Measurements from ENCODE around the gene ANKZF1.

Gene ANKZF1

DNA sequence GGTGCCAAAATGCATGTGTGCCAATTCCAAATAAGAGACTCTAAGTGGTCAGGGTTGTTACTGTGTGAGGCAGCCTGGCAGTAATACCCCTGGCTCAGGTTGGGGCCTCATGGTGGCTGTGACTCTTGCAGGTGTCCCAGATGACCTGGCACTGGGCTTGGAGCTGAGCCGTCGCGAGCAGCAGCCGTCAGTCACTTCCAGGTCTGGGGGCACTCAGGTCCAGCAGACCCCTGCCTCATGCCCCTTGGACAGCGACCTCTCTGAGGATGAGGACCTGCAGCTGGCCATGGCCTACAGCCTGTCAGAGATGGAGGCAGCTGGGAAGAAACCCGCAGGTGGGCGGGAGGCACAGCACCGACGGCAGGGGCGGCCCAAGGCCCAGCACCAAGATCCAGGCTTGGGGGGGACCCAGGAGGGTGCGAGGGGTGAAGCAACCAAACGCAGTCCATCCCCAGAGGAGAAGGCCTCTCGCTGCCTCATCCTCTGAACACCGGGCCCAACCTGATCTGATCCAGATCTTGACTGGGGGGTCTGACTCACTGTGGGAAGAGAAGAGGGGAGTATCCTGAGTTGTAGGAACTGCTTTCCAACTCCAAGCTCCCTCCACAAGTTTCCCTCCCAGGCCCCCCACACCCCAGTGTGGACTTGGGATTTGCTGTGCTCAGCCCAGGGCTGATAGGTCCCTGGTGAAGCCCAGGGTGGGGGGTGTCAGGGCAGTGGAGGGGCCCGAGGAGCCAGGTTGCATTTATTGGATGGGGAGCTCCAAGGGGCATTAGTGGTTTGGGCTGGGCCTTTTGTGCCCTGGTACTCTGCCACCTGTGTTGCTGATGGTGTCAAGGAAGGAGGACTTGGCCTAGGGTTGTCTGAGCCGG is 55.1 kb downstream of the ANKZF1 start:
- no peak overlapping the region for H3K27ac ChIP-seq (ENCODE audit: low read depth, low read length, poor library complexity, severe bottlenecking)
- H3K9me2 ChIP-seq (ENCODE audit: low read depth, low read length): no peaks in the 10 kb centered on the region
- no peaks in the 10 kb centered on the region for H3K79me2 ChIP-seq (ENCODE audit: insufficient read depth, low read length)
- no peaks in the 10 kb centered on the region for H3F3A ChIP-seq (ENCODE audit: insufficient read depth, low read length)
- H3K4me1 ChIP-seq (ENCODE audit: insufficient read depth, low read length, severe bottlenecking): peaks cover 19% of the 10 kb centered on the region
- H2AFZ ChIP-seq (ENCODE audit: low read length): no peak overlapping the region
- H3K36me3 ChIP-seq (ENCODE audit: insufficient read depth, low read length): peaks cover 54% of the 10 kb centered on the region
- H3K4me3 ChIP-seq (ENCODE audit: low read depth, low read length, poor library complexity, severe bottlenecking): no peak overlapping the region
- no peak overlapping the region for H3K4me2 ChIP-seq (ENCODE audit: low read length)
- H3K27me3 ChIP-seq (ENCODE audit: insufficient read depth, low read length): no peaks in the 10 kb centered on the region
- no peaks in the 10 kb centered on the region for H4K20me1 ChIP-seq (ENCODE audit: insufficient read depth, low read length)
- no peaks in the 10 kb centered on the region for H3K9me3 ChIP-seq (ENCODE audit: low read length)
- H3K9ac ChIP-seq (ENCODE audit: low read length): no peak overlapping the region
- no peak for TF ChIP-seq EZH2 (IDR thresholded peaks at IDR 0.05; ENCODE audit: borderline replicate concordance, low read length)
- no peak for TF ChIP-seq CTCF (IDR thresholded peaks at IDR 0.05; ENCODE audit: low read length)

DNA sequence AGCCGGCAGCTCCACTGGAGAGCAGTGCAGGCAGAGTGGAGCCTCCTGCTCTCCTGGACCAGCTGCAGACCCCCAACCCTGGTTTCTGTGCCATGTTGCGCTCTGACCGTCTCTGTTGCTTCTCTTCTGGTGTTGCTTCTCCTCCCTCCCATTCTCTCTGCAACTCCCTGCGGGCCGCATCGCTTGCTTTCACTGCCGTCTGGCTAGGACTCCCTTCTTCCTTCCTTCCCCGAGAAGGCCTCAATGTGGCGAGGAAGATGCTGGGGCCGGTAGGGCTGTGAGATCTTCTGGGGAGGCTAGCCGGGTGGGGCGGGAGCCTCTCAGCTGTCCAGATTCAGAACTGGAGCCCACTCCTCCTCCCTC is 55.7 kb downstream of the ANKZF1 start:
- Histone ChIP-seq H2AFZ (ENCODE audit: low read length) (no peak overlapping the region), H3K4me1 (ENCODE audit: insufficient read depth, low read length, severe bottlenecking) (peaks cover 14% of the 10 kb centered on the region), H3K27me3 (ENCODE audit: insufficient read depth, low read length) (no peaks in the 10 kb centered on the region), H3K9me2 (ENCODE audit: low read depth, low read length) (no peaks in the 10 kb centered on the region), H3K9ac (ENCODE audit: low read length) (no peak overlapping the region), H3F3A (ENCODE audit: insufficient read depth, low read length) (no peaks in the 10 kb centered on the region), H3K9me3 (ENCODE audit: low read length) (no peaks in the 10 kb centered on the region), H3K79me2 (ENCODE audit: insufficient read depth, low read length) (no peaks in the 10 kb centered on the region), H3K4me2 (ENCODE audit: low read length) (no peak overlapping the region), H3K4me3 (ENCODE audit: low read depth, low read length, poor library complexity, severe bottlenecking) (no peak overlapping the region), H4K20me1 (ENCODE audit: insufficient read depth, low read length) (no peaks in the 10 kb centered on the region), H3K36me3 (ENCODE audit: insufficient read depth, low read length) (peaks cover 54% of the 10 kb centered on the region), H3K27ac (ENCODE audit: low read depth, low read length, poor library complexity, severe bottlenecking) (no peak overlapping the region)
- TF ChIP-seq CTCF (IDR thresholded peaks at IDR 0.05; ENCODE audit: low read length) (no peak), EZH2 (IDR thresholded peaks at IDR 0.05; ENCODE audit: borderline replicate concordance, low read length) (no peak)

- Histone ChIP-seq H3K36me3 (ENCODE audit: insufficient read depth, low read length) (peaks cover 54% of the 10 kb centered on the region), H3K27me3 (ENCODE audit: insufficient read depth, low read length) (no peaks in the 10 kb centered on the region), H3K4me1 (ENCODE audit: insufficient read depth, low read length, severe bottlenecking) (peaks cover 8% of the 10 kb centered on the region), H3K9me2 (ENCODE audit: low read depth, low read length) (no peaks in the 10 kb centered on the region), H3K27ac (ENCODE audit: low read depth, low read length, poor library complexity, severe bottlenecking) (no peak overlapping the region), H3K4me2 (ENCODE audit: low read length) (no peak overlapping the region), H3K4me3 (ENCODE audit: low read depth, low read length, poor library complexity, severe bottlenecking) (no peak overlapping the region), H4K20me1 (ENCODE audit: insufficient read depth, low read length) (no peaks in the 10 kb centered on the region), H3K79me2 (ENCODE audit: insufficient read depth, low read length) (no peaks in the 10 kb centered on the region), H3F3A (ENCODE audit: insufficient read depth, low read length) (no peaks in the 10 kb centered on the region), H3K9me3 (ENCODE audit: low read length) (no peaks in the 10 kb centered on the region), H2AFZ (ENCODE audit: low read length) (no peak overlapping the region), H3K9ac (ENCODE audit: low read length) (no peak overlapping the region)
- TF ChIP-seq CTCF (IDR thresholded peaks at IDR 0.05; ENCODE audit: low read length): no peak
- no peak for TF ChIP-seq EZH2 (IDR thresholded peaks at IDR 0.05; ENCODE audit: borderline replicate concordance, low read length)
Measured at GRCh38 chr2:219285894-219286425, 56.4 kb downstream of the ANKZF1 start.
